Dermis lymphatic vessel endothelial cell (primary cell): Measurements from ENCODE around the gene LZTR1. TPM values are rescaled to one million over a fixed set of nuclear protein-coding genes. Genes with fewer than 3 reads are reported as not detected.

Source experiments
- total RNA-seq: library from RNA; depleted of rRNA; stranded (reverse); fragments of >200 nt; gene quantifications from 2 replicates; pipeline ENCODE4 v1.2.1, GENCODE V29; 2014

Gene LZTR1
- 39.0 and 43.7 TPM in 2 replicates for total RNA-seq

DNA sequence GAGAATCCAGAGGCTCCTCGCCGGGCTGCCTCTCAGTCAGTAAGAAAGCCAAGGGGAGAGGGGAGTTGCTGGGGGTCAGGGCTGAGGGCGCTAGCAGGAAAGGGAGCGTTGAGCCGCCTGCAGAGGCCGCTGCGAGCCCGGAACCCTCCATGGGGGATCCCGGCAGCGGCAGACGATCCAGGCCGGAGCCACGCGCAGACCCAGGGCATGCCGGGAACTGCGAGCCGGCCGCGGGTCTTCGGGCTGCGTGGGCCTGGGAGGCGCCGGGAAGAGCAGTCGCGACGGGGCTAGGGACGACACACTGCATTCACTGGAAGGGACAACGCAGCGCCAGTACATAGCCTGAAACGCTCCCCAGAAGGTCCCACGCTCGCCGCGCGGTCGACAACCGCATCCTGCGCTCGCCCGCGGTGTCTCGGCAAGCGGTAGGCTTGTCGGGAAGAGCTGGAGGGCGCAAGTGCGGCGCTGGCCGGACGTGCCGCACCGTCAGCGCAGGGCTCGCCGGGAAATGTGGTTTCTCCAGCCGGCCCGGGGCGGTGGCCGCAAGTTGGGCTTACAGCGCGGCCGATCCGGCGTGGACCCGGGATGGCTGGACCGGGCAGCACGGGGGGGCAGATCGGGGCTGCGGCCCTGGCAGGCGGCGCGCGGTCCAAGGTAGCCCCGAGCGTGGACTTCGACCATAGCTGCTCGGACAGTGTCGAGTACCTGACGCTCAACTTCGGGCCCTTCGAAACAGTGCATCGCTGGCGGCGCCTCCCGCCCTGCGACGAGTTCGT lies at the start of gene LZTR1:
Gene LZTR1 (plus strand): TSS at position 511 of the 776 bp plus-strand sequence. CDS start 75 bp downstream, at position 586.

GRCh38 chr22:20966883-20967696 lies 15.0 kb upstream of the LZTR1 start, which contains the start of gene AIFM3:
AIFM3 (plus strand) TSS chr22:20967255; CDS start chr22:20967945, 690 bp downstream.

GRCh38 chr22:21001601-21002325 lies 19.7 kb downstream of the LZTR1 start, which contains the start of gene THAP7:
THAP7 (minus strand) TSS chr22:21002118; CDS start chr22:21001911, 207 bp downstream.

DNA sequence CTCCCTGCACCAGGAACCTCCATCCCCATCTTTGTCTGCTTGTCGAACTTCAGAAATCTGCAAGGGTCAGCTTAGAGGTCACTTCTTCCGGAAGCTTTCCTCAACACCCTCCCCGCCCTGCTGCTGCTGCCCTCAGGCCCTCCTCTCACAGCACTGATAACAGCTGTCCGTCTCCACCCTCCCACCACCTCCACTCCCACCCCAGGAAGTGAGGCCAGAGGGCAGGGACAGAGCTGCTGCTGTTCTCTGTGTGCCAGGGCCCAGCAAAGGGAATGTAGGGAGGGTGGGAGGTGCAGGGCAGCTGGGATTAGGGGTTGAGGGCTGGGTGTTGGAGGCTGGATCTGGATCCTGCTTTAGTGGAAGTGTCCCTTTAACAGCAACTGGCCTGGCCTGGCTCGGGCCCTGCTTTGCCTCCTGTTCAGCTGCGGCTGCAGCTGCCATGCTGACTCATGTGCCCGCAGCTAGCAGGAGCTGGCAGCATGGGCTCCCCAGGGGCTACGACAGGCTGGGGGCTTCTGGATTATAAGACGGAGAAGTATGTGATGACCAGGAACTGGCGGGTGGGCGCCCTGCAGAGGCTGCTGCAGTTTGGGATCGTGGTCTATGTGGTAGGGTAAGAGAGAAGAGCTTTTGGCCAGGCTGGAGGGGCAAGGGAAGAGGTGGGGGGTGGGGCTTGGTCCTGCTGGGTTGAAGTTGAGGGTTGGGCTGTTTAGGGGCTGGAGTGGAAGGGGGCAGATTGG lies 32.8 kb downstream of the LZTR1 start, which contains the start of gene P2RX6:
Gene P2RX6 (plus strand): TSS at position 440 of the 740 bp plus-strand sequence. CDS start 10 bp downstream, at position 450.

GRCh38 chr22:21032037-21032867 lies 50.2 kb downstream of the LZTR1 start, which contains the start of gene SLC7A4:
SLC7A4 (minus strand) TSS chr22:21032561; CDS start chr22:21031812, 749 bp downstream.

GRCh38 chr22:21045585-21046294 lies 63.6 kb downstream of the LZTR1 start, which contains the start of gene LRRC74B:
LRRC74B (plus strand) TSS chr22:21045946; CDS start chr22:21045987, 41 bp downstream.

Other genes with a start within 250 kb of the LZTR1 start
- gene SERPIND1, start 208.2 kb upstream of the LZTR1 start, total RNA-seq: not detected in 2 replicates
- gene PI4KA, start 123.5 kb upstream of the LZTR1 start, total RNA-seq: 17.9 and 18.3 TPM in 2 replicates
- gene SNAP29, start 123.3 kb upstream of the LZTR1 start, total RNA-seq: 6.4 and 7.9 TPM in 2 replicates
- 35.0 and 41.4 TPM in 2 replicates for gene CRKL, start 64.9 kb upstream of the LZTR1 start, total RNA-seq
- gene AIFM3, start 15.0 kb upstream of the LZTR1 start, total RNA-seq: not detected in 2 replicates
- gene THAP7, start 19.8 kb downstream of the LZTR1 start, total RNA-seq: 11.6 and 15.1 TPM in 2 replicates
- gene P2RX6, start 32.9 kb downstream of the LZTR1 start, total RNA-seq: under 0.01 TPM in 1 of 2 replicates, not detected in the other
- gene SLC7A4, start 50.3 kb downstream of the LZTR1 start, total RNA-seq: not detected in 2 replicates
- not detected in 2 replicates for gene LRRC74B, start 63.6 kb downstream of the LZTR1 start, total RNA-seq